Kidney (tissue), 14 donors: Measurements from ENCODE around the gene PHACTR3. TPM values are rescaled to one million over a fixed set of nuclear protein-coding genes. Genes with fewer than 3 reads are reported as not detected.

Experiments used
- DNase-seq, 5 donors: peaks; one replicate each; pipeline ENCODE4 v3.0.0-alpha.2; 2013 to 2020
- FAIRE-seq: peaks from 2 replicates; lab custom pipeline; 2012; peaks lifted over from hg19 to GRCh38; lab: Jason Lieb, UNC
- H3K27ac ChIP-seq, 2 donors: one replicate each; pipeline ENCODE4 v1.7.0; 2013; ENCODE audit warnings: low read depth in 2 of 2, low read length in 2 of 2, inconsistent platforms in 1 of 2
- H3K27me3 ChIP-seq: one replicate; pipeline ENCODE4 v1.7.1; 2013; ENCODE audit warnings: low read length, inconsistent platforms; ENCODE audit not compliant: control insufficient read depth, insufficient read depth
- H3K36me3 ChIP-seq, 3 donors: one replicate each; pipeline versions ENCODE4 v1.7.0 to v1.7.1; 2013; ENCODE audit warnings: low read length in 3 of 3, control low read depth in 1 of 3, inconsistent platforms in 1 of 3; ENCODE audit not compliant: insufficient read depth in 3 of 3, control insufficient read depth in 2 of 3
- H3K4me1 ChIP-seq, 3 donors: one replicate each; pipeline versions ENCODE4 v1.7.0 to v1.7.1; 2013; ENCODE audit warnings: low read length in 3 of 3, inconsistent platforms in 1 of 3, low read depth in 1 of 3; ENCODE audit not compliant: control insufficient read depth in 2 of 3, insufficient read depth in 2 of 3
- H3K4me3 ChIP-seq, 3 donors: one replicate each; pipeline versions ENCODE4 v1.7.0 to v1.8.1; 2013; ENCODE audit warnings: low read length in 3 of 3, control low read depth in 1 of 3, inconsistent platforms in 1 of 3
- H3K9ac ChIP-seq, 3 donors: one replicate each; pipeline versions ENCODE4 v1.7.0 to v1.7.1; 2013; ENCODE audit warnings: low read length in 3 of 3, control low read depth in 1 of 3, inconsistent platforms in 1 of 3
- H3K9me3 ChIP-seq, 3 donors: one replicate each; pipeline versions ENCODE4 v1.7.0 to v1.7.1; 2013; ENCODE audit warnings: low read length in 3 of 3, control low read depth in 1 of 3, inconsistent platforms in 1 of 3; ENCODE audit not compliant: control insufficient read depth in 2 of 3, insufficient read depth in 1 of 3
- CTCF ChIP-seq: IDR thresholded peaks from 3 replicates; pipeline ENCODE4 v1.5.1; 2012; ENCODE audit warnings: mild to moderate bottlenecking, moderate library complexity, borderline replicate concordance; ENCODE audit not compliant: insufficient read depth; ENCODE audit errors: extremely low read depth
- intact Hi-C: fragments of 100-400 bp; cut with DNase I; formaldehyde crosslinking; loops from one replicate; pipeline ENCODE4 v1.11.1; 2022
- polyA plus RNA-seq: library from polyadenylated mRNA; stranded (reverse); fragments of 350-450 nt; fragmentation: Illumina TruSeq; extraction: RNeasy Lipid Tissue Mini Kit (QIAGEN cat#74804); gene quantifications from one replicate; pipeline ENCODE4 v1.2.3, GENCODE V29; 2014; ENCODE audit warnings: low read depth, low replicate concordance; ENCODE audit not compliant: insufficient read depth
- total RNA-seq: library from RNA; stranded (reverse); fragmentation: NEBNext Ultra II Directional; extraction: Animal tissue kit (Norgen Biotek cat#: 25700); gene quantifications from one replicate; pipeline ENCODE4 v1.2.1, GENCODE V29; 2021
- donor health status: control.
- donor health status: control.
- donor health status: control.
- donor health status: control.
- donor health status: control.
- donor health status: DM: yes; HTN: yes; CAD: no.
- donor health status: Normal renal cell carcinoma (clear cell type).

PHACTR3 gene
- total and polyA plus RNA-seq, 2 donors from 2014 or later = 1.7 to 12.3 TPM

- no peaks in the 10 kb centered on the region for H3K9me3 ChIP-seq
- H3K9ac ChIP-seq = no peak overlapping the region
- no peaks in the 10 kb centered on the region for H3K4me1 ChIP-seq
- intact Hi-C loops = no loop called here
- no peak for TF ChIP-seq CTCF
- no peak overlapping the region for H3K4me3 ChIP-seq
- peak in 3 of 5 donors; percentile 39 to 72 (median 49) for DNase-seq
- no peak overlapping the region for H3K27ac ChIP-seq
- no peak for FAIRE-seq
- peaks cover 4% of the 10 kb centered on the region for H3K27me3 ChIP-seq
- no peaks in the 10 kb centered on the region for H3K36me3 ChIP-seq
These were observed 1.4 kb downstream of the PHACTR3 start for GRCh38 chr20:59605601-59606364.

GRCh38 chr20:59606566-59606965, 2.2 kb downstream of the PHACTR3 start:
- DNase-seq = no peak
- H3K9ac ChIP-seq = no peak overlapping the region
- H3K9me3 ChIP-seq = no peaks in the 10 kb centered on the region
- H3K4me3 ChIP-seq = no peak overlapping the region
- H3K36me3 ChIP-seq = no peaks in the 10 kb centered on the region
- peaks cover 4% of the 10 kb centered on the region for H3K27me3 ChIP-seq
- H3K4me1 ChIP-seq = peaks cover 0 to 3% (median 0%) of the 10 kb centered on the region in 3 donors
- no peak overlapping the region for H3K27ac ChIP-seq
- no peak for FAIRE-seq
- TF ChIP-seq CTCF = no peak
- intact Hi-C loops = no loop called here

GRCh38 chr20:59608396-59608795, 4.1 kb downstream of the PHACTR3 start:
- FAIRE-seq = no peak
- intact Hi-C loops = no loop called here

More at GRCh38 chr20:59608396-59608795, 4.1 kb downstream of the PHACTR3 start:
- Histone ChIP-seq H3K36me3 (no peaks in the 10 kb centered on the region), H3K4me1 (peaks cover 0 to 3% (median 0%) of the 10 kb centered on the region in 3 donors), H3K27me3 (no peaks in the 10 kb centered on the region), H3K9ac (no peak overlapping the region), H3K27ac (no peak overlapping the region), H3K4me3 (no peak overlapping the region), H3K9me3 (no peaks in the 10 kb centered on the region)
- no peak for TF ChIP-seq CTCF
- DNase-seq = no peak
